HEK293 (cell line): ENCODE results near the gene GLYATL1B.

Experiments used
- CTCF ChIA-PET: fragments of 350-600 bp; formaldehyde crosslinking; extraction: SDS; loops from one replicate; lab custom pipeline; 2021; ENCODE audit warnings: antibody characterized with exemption; lab: Yijun Ruan, JAX
- POLR2A ChIA-PET: fragments of 300-600 bp; formaldehyde crosslinking; extraction: SDS; loops from one replicate; lab custom pipeline; 2020; ENCODE audit warnings: antibody characterized with exemption, inconsistent platforms; lab: Yijun Ruan, JAX
- H3K27ac ChIP-seq: fragments of 200-500 bp; sonication (Bioruptor generic); 2 replicates; pipeline ENCODE4 v1.5.1; 2014; ENCODE audit warnings: low read depth, low read length, control low read depth, inconsistent platforms; ENCODE audit errors: extremely low read depth
- H3K36me3 ChIP-seq, 2 experiments: fragments of 200-500 bp in 1 of 2; sonication (Bioruptor generic) in 1 of 2; 1 replicate in 1 of 2; 2 replicates in 1 of 2; pipeline ENCODE4 v1.5.1; 2014 to 2017; ENCODE audit warnings: inconsistent platforms in 2 of 2, low read length in 2 of 2; ENCODE audit not compliant: control insufficient read depth in 2 of 2, insufficient read depth in 1 of 2
- H3K4me1 ChIP-seq: fragments of 200-500 bp; sonication (Bioruptor generic); 2 replicates; pipeline ENCODE4 v1.5.1; 2014; ENCODE audit warnings: mild to moderate bottlenecking, low read length, inconsistent platforms; ENCODE audit not compliant: control insufficient read depth, insufficient read depth
- H3K4me3 ChIP-seq: 2 replicates; pipeline ENCODE4 v1.5.1; 2011; ENCODE audit warnings: low read depth, mild to moderate bottlenecking, control low read depth, low read length, moderate library complexity
- H3K9me3 ChIP-seq: fragments of 200-500 bp; sonication (Bioruptor generic); 2 replicates; pipeline ENCODE4 v1.5.1; 2014; ENCODE audit warnings: low read depth, low read length, inconsistent platforms; ENCODE audit not compliant: control insufficient read depth, insufficient read depth
- CTCF ChIP-seq: fragments of 450-650 bp; formaldehyde crosslinking; IDR thresholded peaks from 2 replicates; pipeline ENCODE4 v1.5.1; 2016; ENCODE audit warnings: missing biosample characterization, missing genetic modification characterization
- HOXA7 ChIP-seq: sonication (generic); formaldehyde crosslinking; IDR thresholded peaks from 2 replicates; pipeline ENCODE4 v1.8.1; 2022; ENCODE audit warnings: missing genetic modification reagents, borderline replicate concordance
- KLF7 ChIP-seq: fragments of 450-650 bp; formaldehyde crosslinking; IDR thresholded peaks from 2 replicates; pipeline ENCODE4 v1.5.1; 2016; ENCODE audit warnings: missing biosample characterization, missing genetic modification characterization, borderline replicate concordance
- KLF8 ChIP-seq: fragments of 450-650 bp; formaldehyde crosslinking; IDR thresholded peaks from 2 replicates; pipeline ENCODE4 v1.5.1; 2016; ENCODE audit warnings: missing biosample characterization, missing genetic modification characterization
- MZF1 ChIP-seq: fragments of 450-650 bp; formaldehyde crosslinking; IDR thresholded peaks from 2 replicates; pipeline ENCODE4 v1.5.1; 2017; ENCODE audit warnings: missing biosample characterization, missing genetic modification characterization, borderline replicate concordance
- PBX3 ChIP-seq: sonication (generic); formaldehyde crosslinking; IDR thresholded peaks from 2 replicates; pipeline ENCODE4 v1.8.1; 2022; ENCODE audit warnings: mild to moderate bottlenecking, moderate library complexity, missing genetic modification reagents
- PRDM6 ChIP-seq: fragments of 450-650 bp; formaldehyde crosslinking; IDR thresholded peaks from 2 replicates; pipeline ENCODE4 v1.5.1; 2017; ENCODE audit warnings: missing biosample characterization, missing genetic modification characterization
- REPIN1 ChIP-seq: fragments of 450-650 bp; formaldehyde crosslinking; IDR thresholded peaks from 2 replicates; pipeline ENCODE4 v1.5.1; 2017; ENCODE audit warnings: missing biosample characterization, missing genetic modification characterization, low read depth
- ZEB2 ChIP-seq: fragments of 450-650 bp; formaldehyde crosslinking; IDR thresholded peaks from 2 replicates; pipeline ENCODE4 v1.5.1; 2016; ENCODE audit warnings: missing biosample characterization, missing genetic modification characterization
- ZFP37 ChIP-seq: fragments of 450-650 bp; formaldehyde crosslinking; IDR thresholded peaks from 2 replicates; pipeline ENCODE4 v1.5.1; 2016; ENCODE audit warnings: missing biosample characterization, missing genetic modification characterization
- ZNF140 ChIP-seq: fragments of 450-650 bp; formaldehyde crosslinking; IDR thresholded peaks from 2 replicates; pipeline ENCODE4 v1.5.1; 2016; ENCODE audit warnings: missing biosample characterization, missing genetic modification characterization
- ZNF146 ChIP-seq: fragments of 450-650 bp; formaldehyde crosslinking; IDR thresholded peaks from 2 replicates; pipeline ENCODE4 v1.5.1; 2016; ENCODE audit warnings: missing biosample characterization, missing genetic modification characterization
- ZNF202 ChIP-seq: fragments of 450-650 bp; formaldehyde crosslinking; IDR thresholded peaks from 2 replicates; pipeline ENCODE4 v1.5.1; 2016; ENCODE audit warnings: missing biosample characterization, missing genetic modification characterization, borderline replicate concordance
- ZNF239 ChIP-seq: fragments of 450-650 bp; formaldehyde crosslinking; IDR thresholded peaks from 2 replicates; pipeline ENCODE4 v1.5.1; 2016; ENCODE audit warnings: missing biosample characterization, missing genetic modification characterization
- ZNF292 ChIP-seq: fragments of 450-650 bp; formaldehyde crosslinking; IDR thresholded peaks from 2 replicates; pipeline ENCODE4 v1.5.1; 2016; ENCODE audit warnings: low read depth, missing biosample characterization, missing genetic modification characterization, borderline replicate concordance
- ZNF433 ChIP-seq: fragments of 450-650 bp; formaldehyde crosslinking; IDR thresholded peaks from 2 replicates; pipeline ENCODE4 v1.5.1; 2016; ENCODE audit warnings: missing biosample characterization, missing genetic modification characterization, low read depth
- ZNF473 ChIP-seq: fragments of 450-650 bp; formaldehyde crosslinking; IDR thresholded peaks from 2 replicates; pipeline ENCODE4 v1.5.1; 2017; ENCODE audit warnings: missing biosample characterization, missing genetic modification characterization
- ZNF560 ChIP-seq: fragments of 450-650 bp; formaldehyde crosslinking; IDR thresholded peaks from 2 replicates; pipeline ENCODE4 v1.5.1; 2017; ENCODE audit warnings: missing biosample characterization, missing genetic modification characterization, borderline replicate concordance
- ZNF571 ChIP-seq: fragments of 450-650 bp; formaldehyde crosslinking; IDR thresholded peaks from 2 replicates; pipeline ENCODE4 v1.5.0; 2017; ENCODE audit warnings: missing biosample characterization, missing genetic modification characterization
- ZNF621 ChIP-seq: fragments of 450-650 bp; formaldehyde crosslinking; IDR thresholded peaks from 2 replicates; pipeline ENCODE4 v1.5.1; 2017; ENCODE audit warnings: missing biosample characterization, missing genetic modification characterization
- ZNF654 ChIP-seq: fragments of 450-650 bp; formaldehyde crosslinking; IDR thresholded peaks from 2 replicates; pipeline ENCODE4 v1.5.1; 2016; ENCODE audit warnings: low read depth, missing biosample characterization, missing genetic modification characterization
- ZNF747 ChIP-seq: fragments of 450-650 bp; formaldehyde crosslinking; IDR thresholded peaks from 2 replicates; pipeline ENCODE4 v1.5.1; 2016; ENCODE audit warnings: missing biosample characterization, missing genetic modification characterization
- ZNF843 ChIP-seq: fragments of 450-650 bp; formaldehyde crosslinking; IDR thresholded peaks from 2 replicates; pipeline ENCODE4 v1.5.1; 2016; ENCODE audit warnings: missing biosample characterization, missing genetic modification characterization
- TF ChIP-seq, protein P1 (sequence below): fragments of 450-650 bp; formaldehyde crosslinking; IDR thresholded peaks from 2 replicates; pipeline ENCODE4 v1.5.1; 2016; ENCODE audit warnings: missing biosample characterization, missing genetic modification characterization
- TF ChIP-seq, protein P2 (sequence below): fragments of 450-650 bp; formaldehyde crosslinking; IDR thresholded peaks from 2 replicates; pipeline ENCODE4 v1.5.1; 2017; ENCODE audit warnings: missing biosample characterization, missing genetic modification characterization

GLYATL1B gene

DNA sequence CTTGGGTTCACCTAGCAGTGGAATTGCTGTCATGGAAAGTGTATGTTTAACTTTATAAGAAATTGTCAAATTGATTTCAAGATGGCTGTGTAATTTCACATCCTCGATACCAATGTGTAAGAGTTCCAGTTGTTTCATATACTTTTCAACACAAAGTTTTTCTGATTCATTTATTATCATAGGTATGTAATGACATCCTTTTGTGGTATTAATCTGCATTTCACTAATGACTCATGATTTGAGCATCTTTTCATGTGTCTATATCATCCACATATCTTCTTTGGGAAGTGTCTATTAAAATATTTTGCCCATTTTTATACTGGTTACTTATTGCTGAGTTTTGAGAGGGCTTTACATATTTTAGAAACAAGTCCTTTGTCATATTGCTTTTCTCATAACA lies 17.0 kb upstream of the GLYATL1B start (continued):
- TF ChIP-seq, protein P1, sequence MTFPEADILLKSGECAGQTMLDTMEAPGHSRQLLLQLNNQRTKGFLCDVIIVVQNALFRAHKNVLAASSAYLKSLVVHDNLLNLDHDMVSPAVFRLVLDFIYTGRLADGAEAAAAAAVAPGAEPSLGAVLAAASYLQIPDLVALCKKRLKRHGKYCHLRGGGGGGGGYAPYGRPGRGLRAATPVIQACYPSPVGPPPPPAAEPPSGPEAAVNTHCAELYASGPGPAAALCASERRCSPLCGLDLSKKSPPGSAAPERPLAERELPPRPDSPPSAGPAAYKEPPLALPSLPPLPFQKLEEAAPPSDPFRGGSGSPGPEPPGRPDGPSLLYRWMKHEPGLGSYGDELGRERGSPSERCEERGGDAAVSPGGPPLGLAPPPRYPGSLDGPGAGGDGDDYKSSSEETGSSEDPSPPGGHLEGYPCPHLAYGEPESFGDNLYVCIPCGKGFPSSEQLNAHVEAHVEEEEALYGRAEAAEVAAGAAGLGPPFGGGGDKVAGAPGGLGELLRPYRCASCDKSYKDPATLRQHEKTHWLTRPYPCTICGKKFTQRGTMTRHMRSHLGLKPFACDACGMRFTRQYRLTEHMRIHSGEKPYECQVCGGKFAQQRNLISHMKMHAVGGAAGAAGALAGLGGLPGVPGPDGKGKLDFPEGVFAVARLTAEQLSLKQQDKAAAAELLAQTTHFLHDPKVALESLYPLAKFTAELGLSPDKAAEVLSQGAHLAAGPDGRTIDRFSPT: no peak
- no peak for TF ChIP-seq ZNF843
- no peak for TF ChIP-seq ZEB2 (tag by site-specific recombination)
- no peak for TF ChIP-seq PBX3 (CRISPR knock-in tag)
- no peak for TF ChIP-seq PRDM6 (tag by site-specific recombination)
- no peak for TF ChIP-seq ZNF473 (tag by site-specific recombination)
- TF ChIP-seq ZNF146 (tag by site-specific recombination): no peak

- H3K4me3 ChIP-seq: no peak overlapping the region
- H3K36me3 ChIP-seq: no peaks in the 10 kb centered on the region
- no peaks in the 10 kb centered on the region for H3K9me3 ChIP-seq
- H3K4me1 ChIP-seq: no peaks in the 10 kb centered on the region
- no peak for TF ChIP-seq CTCF
- no peak for TF ChIP-seq ZNF571 (tag by site-specific recombination)
- no peak for TF ChIP-seq ZNF202 (tag by site-specific recombination)
- no peak for TF ChIP-seq ZNF560
- no peak for TF ChIP-seq PBX3 (CRISPR knock-in tag)
- no peak for TF ChIP-seq REPIN1
- TF ChIP-seq ZNF292 (tag by site-specific recombination): no peak
- no peak overlapping the region for H3K27ac ChIP-seq
- CTCF ChIA-PET: interaction anchor here (0.5 to 1.2 kb wide), 4 partner anchors 12 to 33 kb away, joined by 3 to 4 read pairs (median 4); no protein-coding TSS in a partner anchor
- POLR2A ChIA-PET: no interaction called here
Observed at GRCh38 chr11:59076876-59077571, 9.1 kb upstream of the GLYATL1B start.

- H3K36me3 ChIP-seq: no peaks in the 10 kb centered on the region
- H3K4me3 ChIP-seq: no peak overlapping the region
- no peaks in the 10 kb centered on the region for H3K4me1 ChIP-seq
- H3K27ac ChIP-seq: no peak overlapping the region
- POLR2A ChIA-PET: interaction anchor here (1.1 kb wide), 1 partner anchor 93 kb away, joined by 3 read pairs; no protein-coding TSS in a partner anchor
- H3K9me3 ChIP-seq: no peaks in the 10 kb centered on the region
- CTCF ChIA-PET: interaction anchor here (0.7 to 1.2 kb wide), 2 partner anchors 64 to 306 kb away, joined by 3 read pairs; no protein-coding TSS in a partner anchor
- TF ChIP-seq ZNF654 (tag by site-specific recombination) (no peak), ZNF747 (tag by site-specific recombination) (no peak), ZNF239 (tag by site-specific recombination) (no peak), KLF7 (tag by site-specific recombination) (no peak), HOXA7 (CRISPR knock-in tag) (no peak), MZF1 (tag by site-specific recombination) (no peak), ZNF621 (tag by site-specific recombination) (no peak), ZNF140 (tag by site-specific recombination) (no peak), ZNF843 (no peak), ZFP37 (tag by site-specific recombination) (no peak), KLF8 (tag by site-specific recombination) (no peak), ZNF433 (tag by site-specific recombination) (no peak)
- TF ChIP-seq, protein P2, sequence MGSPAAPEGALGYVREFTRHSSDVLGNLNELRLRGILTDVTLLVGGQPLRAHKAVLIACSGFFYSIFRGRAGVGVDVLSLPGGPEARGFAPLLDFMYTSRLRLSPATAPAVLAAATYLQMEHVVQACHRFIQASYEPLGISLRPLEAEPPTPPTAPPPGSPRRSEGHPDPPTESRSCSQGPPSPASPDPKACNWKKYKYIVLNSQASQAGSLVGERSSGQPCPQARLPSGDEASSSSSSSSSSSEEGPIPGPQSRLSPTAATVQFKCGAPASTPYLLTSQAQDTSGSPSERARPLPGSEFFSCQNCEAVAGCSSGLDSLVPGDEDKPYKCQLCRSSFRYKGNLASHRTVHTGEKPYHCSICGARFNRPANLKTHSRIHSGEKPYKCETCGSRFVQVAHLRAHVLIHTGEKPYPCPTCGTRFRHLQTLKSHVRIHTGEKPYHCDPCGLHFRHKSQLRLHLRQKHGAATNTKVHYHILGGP (tag by site-specific recombination): no peak
Observed at GRCh38 chr11:59078435-59078834, 7.7 kb upstream of the GLYATL1B start.
